HG03159 (cell line): ENCODE data around the gene MAP4K5.

Source experiments
- ATAC-seq: cut with Tn5 transposase; IDR thresholded peaks from one replicate; pipeline ENCODE4 v1.9.1; 2021; ENCODE audit warnings: mild to moderate bottlenecking, moderate library complexity; ENCODE audit not compliant: unreplicated experiment

Gene MAP4K5

DNA sequence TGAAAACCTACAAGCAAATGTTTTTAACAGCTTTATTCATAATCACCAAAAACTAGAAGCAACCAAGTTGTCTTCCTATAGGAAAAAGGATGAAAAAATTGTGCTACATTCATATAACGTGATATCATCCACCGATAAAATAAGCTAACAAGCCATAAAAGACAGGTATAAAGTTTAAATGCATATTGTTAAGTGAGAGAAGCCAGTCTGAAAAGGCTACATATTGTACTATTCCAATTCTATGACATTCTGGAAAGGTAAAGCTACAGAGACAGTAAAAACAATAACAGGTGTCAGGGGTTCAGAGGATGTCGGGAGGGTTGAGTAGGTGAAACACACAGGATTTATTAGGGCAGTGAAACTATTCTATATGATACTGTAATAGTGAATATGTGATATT is 158.4 kb downstream of the MAP4K5 start:
- no peak for ATAC-seq

DNA sequence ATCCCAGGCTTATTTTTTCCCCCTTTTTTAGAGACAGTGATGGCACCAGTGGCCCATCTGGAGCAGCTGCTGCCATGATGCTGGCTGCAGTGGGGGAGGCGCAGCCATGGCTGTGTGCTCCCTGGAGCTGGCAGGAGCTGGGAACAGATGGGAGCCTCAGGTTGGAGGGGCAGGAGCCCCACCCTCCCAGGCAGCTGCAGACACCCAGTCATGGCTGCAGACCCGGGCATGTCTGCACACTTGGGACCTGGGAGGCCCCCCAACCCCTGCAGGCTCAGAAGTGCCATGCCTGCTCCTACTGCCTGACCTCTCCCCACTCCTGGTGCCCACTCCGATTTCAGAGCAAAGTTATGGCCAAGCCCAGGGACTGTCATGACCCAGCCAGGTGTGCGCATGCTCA is 160.8 kb downstream of the MAP4K5 start:
- ATAC-seq, result no peak
